MV-4-11 (cell line): Measurements from ENCODE around the gene GTPBP1.
A peak's percentile ranks its signal among the peaks of the same experiment; 100 is the strongest.

Source experiments
- DNase-seq: peaks from one replicate; lab custom pipeline; 2025; lab: John Stamatoyannopoulos, UW

GTPBP1 gene

GRCh38 chr22:38705235-38706100 lies at the start of gene GTPBP1:
GTPBP1 (plus strand) TSS chr22:38705944; CDS start chr22:38705956, 12 bp downstream.
- DNase-seq = peak; percentile 100

- peak; percentile 78 for DNase-seq
Measured at GRCh38 chr22:38656256-38657044, 49.3 kb upstream of the GTPBP1 start, which contains the start of the genes CBY1 and FAM227A. CBY1 (plus strand) TSS chr22:38656638; CDS start chr22:38668055, 11,417 bp downstream. FAM227A (minus strand) TSS chr22:38656392; CDS start chr22:38650168, 6,224 bp downstream.

DNA sequence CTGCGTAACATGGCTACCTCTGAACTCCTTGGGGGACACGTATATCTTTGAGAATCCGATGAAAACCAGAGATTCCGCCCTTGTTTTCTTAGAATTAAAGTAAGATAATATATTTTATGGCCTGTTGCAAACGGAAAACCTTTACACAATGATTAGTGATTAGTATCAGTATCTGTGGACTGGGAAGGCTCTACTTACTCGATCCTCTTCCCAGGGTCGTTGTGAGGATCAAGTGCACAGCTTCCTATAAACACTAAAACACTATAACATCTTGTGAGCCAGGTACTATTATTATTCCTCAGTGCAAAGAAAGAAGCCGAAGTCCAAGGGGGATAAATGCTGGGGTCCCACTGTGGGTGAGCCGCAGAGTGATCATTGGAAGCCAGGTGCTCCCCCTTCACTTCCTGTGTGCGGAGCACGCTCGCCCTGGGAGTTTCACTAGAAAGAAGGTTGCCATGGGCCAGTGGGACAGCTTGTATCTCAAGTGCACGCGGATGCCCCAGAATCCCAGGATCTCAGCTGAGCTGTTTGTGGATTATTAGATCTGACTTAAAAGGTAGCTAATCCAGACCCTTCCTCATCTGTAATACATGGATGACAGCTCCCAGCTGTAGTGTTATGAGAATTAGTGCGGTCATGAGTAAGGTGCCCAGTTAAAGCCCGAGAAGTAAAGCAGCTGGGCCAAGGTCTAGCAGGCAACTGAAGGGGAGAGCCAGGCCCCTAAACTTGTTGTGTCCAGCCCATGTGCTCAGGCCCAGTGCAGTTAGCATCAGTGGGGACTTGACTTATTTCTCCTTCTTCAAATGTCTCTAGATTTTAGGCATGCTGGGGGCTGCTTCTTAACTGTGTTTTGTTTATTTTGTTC lies 48.5 kb upstream of the GTPBP1 start:
- no peak for DNase-seq

- DNase-seq = no peak
Measured at GRCh38 chr22:38674888-38675287, 30.9 kb upstream of the GTPBP1 start.

DNA sequence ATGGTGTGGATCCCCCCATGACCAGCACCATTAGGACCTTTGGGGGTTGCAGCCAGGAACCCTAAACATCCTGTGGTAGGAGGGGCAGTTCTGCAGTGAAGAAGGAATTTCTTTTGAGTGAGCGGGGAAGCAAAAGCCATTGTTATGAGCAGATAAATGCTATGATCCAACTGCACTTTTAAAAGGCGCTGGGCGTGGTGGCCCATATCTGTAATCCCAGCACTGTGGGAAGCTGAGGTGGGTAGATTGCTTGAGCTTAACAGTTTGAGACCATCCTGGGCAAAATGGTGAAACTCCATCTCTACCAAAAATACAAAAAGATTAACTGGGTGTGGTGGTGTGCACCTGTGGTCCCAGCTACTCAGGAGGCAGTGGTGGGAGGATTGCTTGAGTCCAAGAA lies 29.9 kb upstream of the GTPBP1 start:
- DNase-seq = no peak

DNA sequence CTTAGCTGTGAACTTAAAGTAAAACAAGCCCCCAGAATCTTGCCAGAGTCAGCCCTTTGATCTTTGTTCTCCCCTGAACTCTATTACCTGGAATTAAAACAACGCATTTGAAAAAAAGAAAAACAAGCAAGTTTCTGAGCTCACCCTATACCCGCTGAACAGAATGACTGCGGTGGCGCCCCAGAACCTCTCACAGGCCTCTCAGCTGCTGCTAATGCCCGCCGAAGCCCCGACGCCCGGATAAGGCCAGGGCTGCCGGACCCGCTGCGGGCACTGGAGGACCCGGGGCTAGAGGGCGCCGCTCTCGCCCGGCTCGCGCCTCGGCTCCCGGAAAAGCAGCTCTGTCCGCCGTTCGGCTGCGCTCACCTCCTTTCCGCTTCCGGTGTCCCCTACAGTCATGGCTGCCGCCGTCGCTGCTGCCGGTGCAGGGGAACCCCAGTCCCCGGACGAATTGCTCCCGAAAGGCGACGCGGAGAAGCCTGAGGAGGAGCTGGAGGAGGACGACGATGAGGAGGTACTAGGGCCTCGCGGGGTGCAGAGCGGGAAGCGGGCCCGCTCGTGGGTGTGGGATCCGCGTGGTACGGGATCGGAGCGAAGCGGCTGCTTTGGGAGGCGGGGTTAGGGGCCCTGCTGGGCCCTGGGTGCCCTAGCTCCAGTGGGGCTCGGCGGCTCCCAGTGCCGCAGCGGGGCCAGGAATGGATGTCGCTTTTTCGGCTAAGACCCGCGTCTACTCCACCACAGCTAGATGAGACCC lies 24.0 kb upstream of the GTPBP1 start, which contains the start of gene TOMM22:
Gene TOMM22 (plus strand): TSS at position 376 of the 754 bp plus-strand sequence. CDS start 22 bp downstream, at position 398.
- DNase-seq = peak; percentile 81

DNA sequence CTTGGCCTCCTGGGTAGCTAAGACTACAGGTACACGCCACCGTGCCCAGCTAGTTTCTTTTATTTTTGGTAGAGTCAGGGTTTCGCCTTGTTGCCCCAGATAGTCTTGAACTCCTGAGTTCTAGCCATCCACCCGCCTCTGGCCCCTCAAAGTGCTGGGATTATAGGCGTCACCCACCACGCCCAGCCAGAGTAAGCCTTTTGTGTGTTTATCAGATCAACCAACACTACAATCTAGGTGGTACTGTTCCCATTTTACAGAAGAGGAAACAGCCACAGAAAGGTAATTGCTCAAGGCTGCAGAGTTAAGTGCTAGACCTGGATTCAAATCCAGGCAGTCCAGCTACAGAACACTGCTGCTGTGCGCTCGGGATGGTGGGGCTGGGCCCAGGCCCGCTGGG lies 20.8 kb upstream of the GTPBP1 start:
- no peak for DNase-seq

GRCh38 chr22:38685761-38686160 lies 20.0 kb upstream of the GTPBP1 start:
- DNase-seq = no peak

DNA sequence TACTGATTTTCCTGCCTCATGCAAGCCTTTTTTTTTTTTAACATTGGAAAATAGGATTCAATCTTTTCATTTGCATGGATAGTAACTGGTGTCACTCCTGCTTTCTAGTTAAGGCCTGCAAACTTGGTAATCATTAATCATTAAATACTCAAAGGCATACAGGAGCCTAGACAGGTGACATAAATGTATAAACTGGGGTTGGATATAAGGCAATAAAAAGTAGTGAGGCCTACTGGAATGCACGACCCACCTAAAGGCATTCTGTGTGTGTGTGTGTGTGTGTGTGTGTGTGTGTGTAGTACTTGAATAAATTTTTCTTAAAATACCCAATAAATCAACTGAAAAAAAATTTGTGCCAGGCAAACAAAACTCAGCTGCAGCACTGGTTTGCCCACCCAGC lies 16.1 kb upstream of the GTPBP1 start:
- DNase-seq = no peak

DNA sequence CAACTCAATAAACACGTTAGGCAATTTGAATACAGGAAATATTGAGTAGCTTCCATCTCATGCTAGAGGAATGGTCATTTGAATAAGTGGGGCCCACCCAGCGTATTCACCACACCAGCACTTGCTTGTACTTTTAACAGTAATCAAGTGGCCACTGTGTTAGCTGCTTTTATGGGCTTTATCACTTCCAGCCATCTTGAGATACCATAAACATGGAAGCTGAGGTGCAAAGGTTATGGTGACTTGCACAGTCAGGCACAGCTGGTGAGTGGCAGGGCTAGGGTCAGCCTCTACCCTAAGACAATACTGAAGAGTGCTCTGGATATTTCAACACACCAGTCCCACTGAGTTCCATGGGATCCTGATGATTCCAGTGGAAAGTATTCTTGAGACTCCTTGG lies 11.7 kb upstream of the GTPBP1 start:
- DNase-seq = no peak

DNA sequence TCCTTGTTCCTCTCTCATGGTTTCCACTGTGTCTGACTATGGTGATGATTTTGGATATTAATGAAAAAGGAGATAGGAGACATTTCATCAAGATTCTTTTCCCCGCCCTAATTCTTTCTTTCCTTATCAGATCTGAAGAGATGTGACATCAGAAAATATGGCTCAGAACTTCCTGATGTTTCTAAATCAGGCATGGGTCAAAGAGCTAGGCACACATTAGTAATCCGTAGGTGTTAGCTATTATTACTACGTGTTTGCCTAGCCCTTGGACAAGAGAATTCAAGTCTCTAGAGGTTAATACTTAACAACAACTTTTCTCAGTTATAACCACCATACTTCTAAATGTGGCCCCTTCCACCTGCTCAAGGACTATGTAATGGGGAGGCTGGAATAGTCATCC lies 10.8 kb upstream of the GTPBP1 start:
- no peak for DNase-seq

- DNase-seq = peak; percentile 64
Measured at GRCh38 chr22:38696606-38697424, 8.9 kb upstream of the GTPBP1 start.

DNA sequence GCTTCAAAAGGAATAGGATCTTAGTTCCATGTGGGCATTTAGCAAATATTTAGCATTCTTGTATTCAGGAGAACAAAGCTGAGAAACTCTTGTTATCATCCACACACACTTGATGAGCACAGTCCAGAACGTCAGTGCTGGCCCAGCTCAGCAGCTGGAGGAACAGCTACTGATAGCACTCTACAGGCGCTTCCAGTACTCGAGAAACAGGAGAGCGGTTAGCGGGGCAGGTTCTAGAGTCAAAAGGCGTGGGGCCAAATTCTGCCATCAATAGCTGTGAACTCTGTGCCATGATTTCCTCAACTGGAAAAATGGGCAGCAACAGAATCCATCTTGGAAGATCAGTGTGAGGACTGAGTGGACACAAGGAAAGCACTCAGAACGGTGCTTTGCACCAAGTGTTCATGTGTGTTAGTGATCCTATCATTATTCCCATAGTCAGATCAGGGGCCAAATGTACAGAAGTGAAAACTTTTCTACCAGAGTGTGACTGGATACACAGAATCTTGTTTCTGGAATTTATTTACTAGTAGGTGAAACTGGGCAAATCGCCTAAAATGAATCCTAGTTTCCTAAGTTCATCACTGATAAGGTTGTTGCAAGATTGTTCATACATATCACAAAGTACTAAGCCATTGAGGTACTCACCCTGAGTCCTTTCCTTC lies 8.2 kb upstream of the GTPBP1 start:
- no peak for DNase-seq

DNA sequence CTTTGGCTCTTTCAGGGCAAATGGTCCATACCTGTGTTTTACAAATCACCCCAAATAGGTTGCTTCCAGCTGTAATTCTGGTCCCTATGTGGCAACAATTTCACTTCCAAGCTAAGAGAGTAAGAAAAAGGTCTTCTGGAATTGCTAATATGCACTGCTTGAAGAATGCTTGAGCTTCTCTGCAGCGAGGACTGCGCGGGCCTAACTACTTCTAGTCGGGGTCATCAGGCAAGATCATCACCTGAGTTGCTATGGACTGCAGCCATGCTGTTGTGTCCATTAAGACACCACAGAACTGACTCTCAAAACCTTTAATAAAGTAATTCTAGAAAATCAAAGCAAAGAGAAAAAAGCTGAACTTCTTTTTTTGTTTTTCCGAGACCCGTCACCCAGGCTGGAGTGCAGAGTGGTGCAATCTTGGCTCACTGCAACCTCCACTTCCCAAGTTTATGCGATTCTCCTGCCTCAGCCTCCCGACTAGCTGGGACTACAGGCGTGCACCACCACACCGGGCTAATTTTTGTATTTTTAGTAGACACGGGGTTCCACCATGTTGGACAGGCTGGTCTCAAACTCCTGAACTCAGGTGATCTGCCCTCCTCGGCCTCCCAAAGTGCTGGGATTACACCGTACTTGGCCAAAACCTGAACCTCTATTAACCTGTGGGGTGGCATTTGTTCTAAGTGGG lies 7.2 kb upstream of the GTPBP1 start:
- no peak for DNase-seq

DNA sequence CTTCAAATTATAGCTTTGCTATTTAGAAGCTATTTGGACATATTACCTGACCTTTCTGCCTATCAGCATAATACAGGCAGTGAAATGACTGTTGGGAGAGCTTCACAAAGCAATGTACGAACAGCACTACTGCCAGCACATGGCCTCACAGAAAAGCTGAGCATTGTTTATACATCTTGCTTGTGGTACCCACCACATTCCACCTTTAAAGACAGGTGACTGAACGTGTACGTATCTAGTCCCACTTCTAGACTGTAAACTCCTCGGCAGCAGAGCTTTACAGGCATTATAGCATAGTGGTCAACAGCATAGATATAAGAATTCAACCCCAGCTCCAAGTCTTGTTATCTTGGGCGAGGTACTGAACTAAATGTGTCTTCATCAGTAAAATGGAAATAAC lies 6.6 kb upstream of the GTPBP1 start:
- no peak for DNase-seq

DNA sequence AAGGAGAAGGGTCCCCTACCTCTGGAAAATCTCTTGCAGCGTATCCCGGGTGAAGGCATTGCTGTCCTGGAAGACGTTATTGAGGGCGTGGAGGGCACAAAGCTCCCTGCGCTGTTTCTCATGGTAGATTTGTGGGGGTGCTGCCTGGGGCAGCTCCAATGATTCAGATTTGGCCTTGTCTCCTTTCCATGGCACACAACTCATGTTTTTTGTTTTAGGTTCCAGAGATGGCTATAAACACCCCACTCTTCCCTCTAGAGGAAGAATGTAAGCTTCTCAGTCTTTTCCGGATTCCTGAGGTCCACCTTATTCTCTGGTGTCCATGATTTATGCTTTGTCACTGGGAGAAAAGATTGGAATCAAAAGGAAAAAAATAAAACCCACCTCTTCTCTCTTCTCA lies 6.0 kb upstream of the GTPBP1 start:
- DNase-seq = no peak

DNA sequence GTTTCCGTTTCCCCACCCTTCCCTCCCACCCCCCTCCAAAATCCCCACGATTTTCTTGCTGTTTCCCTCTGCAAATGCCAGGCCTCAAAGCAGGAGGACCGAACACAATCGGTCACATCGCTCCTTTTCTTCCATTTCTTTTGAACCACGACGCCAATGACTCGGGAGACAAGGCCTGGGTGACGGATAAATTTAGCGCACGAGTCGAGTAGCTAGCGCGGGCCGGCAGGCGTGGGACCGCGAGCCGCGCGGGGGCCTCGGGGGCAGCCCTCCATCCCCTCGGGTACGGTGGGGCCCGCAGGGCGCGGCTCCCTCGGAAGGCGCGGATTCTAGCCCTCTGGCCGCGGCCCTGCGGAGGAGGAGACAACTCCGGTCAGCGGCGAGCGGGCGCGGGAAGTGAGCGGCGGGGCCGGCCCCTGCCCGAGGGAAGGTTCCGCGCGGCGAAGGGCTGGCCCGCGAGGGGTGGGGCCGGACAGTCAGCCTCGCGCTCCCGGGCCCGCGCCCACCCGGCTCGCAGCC lies 5.4 kb upstream of the GTPBP1 start:
- no peak for DNase-seq

GRCh38 chr22:38700789-38701628 lies 4.7 kb upstream of the GTPBP1 start, which contains the start of gene JOSD1:
JOSD1 (minus strand) TSS chr22:38700943; CDS start chr22:38699987, 956 bp downstream.
- DNase-seq = peak; percentile 84
